Suprapubic skin (tissue), 4 donors: ENCODE results near the gene EHBP1L1.

Experiments
- CTCF ChIP-seq, 2 donors: fragments of 200-600 bp in 1 of 2; fragments of 450-650 bp in 1 of 2; sonication (generic) in 1 of 2; IDR thresholded peaks; one replicate each; pipeline ENCODE4 v1.5.1; 2016 to 2019; ENCODE audit warnings: antibody characterized with exemption in 2 of 2, mild to moderate bottlenecking in 1 of 2, moderate library complexity in 1 of 2
- EP300 ChIP-seq: sonication (generic); formaldehyde crosslinking; IDR thresholded peaks from one replicate; pipeline ENCODE4 v1.6.1; 2017; ENCODE audit warnings: antibody characterized with exemption
- POLR2A ChIP-seq, 2 donors: fragments of 450-650 bp; IDR thresholded peaks; one replicate each; pipeline ENCODE4 v1.6.1; 2017; ENCODE audit warnings: antibody characterized with exemption in 2 of 2, mild to moderate bottlenecking in 2 of 2, moderate library complexity in 2 of 2
- POLR2AphosphoS5 ChIP-seq, 3 donors: sonication (generic); formaldehyde crosslinking; IDR thresholded peaks; one replicate each; pipeline ENCODE4 v1.6.1; 2017; ENCODE audit warnings: antibody characterized with exemption in 3 of 3

- TF ChIP-seq EP300 (no peak), POLR2A (IDR thresholded peaks at IDR 0.05) (no peak), CTCF (IDR thresholded peaks at IDR 0.05) (no peak), POLR2AphosphoS5 (IDR thresholded peaks at IDR 0.05) (no peak)
These were observed 18.4 kb upstream of the EHBP1L1 start for GRCh38 chr11:65557280-65558001.
